Peyer's patch (tissue), 4 donors: ENCODE measurements around the gene CGNL1. TPM values are rescaled to one million over a fixed set of nuclear protein-coding genes. Genes with fewer than 3 reads are reported as not detected.

Experiments used
- DNase-seq, 3 donors: peaks; one replicate each; pipeline ENCODE4 v3.0.0-alpha.2; 2017 to 2019
- H3K27ac ChIP-seq, 4 donors: fragments of 200-600 bp; sonication (generic); one replicate each; pipeline ENCODE4 v1.5.1; 2016 to 2019
- H3K27me3 ChIP-seq, 2 donors: fragments of 200-600 bp; sonication (generic); one replicate each; pipeline ENCODE4 v1.5.1; 2019
- H3K36me3 ChIP-seq, 3 donors: fragments of 200-600 bp; sonication (generic); one replicate each; pipeline ENCODE4 v1.5.1; 2016 to 2019
- H3K4me1 ChIP-seq, 4 donors: fragments of 200-600 bp; sonication (generic); one replicate each; pipeline ENCODE4 v1.5.1; 2016 to 2019
- H3K4me3 ChIP-seq, 4 donors: fragments of 200-600 bp; sonication (generic); 1 replicate in 3 of 4; 2 replicates in 1 of 4; pipeline ENCODE4 v1.5.1; 2016 to 2019; ENCODE audit warnings: mild to moderate bottlenecking in 1 of 4
- H3K9me3 ChIP-seq, 4 donors: fragments of 200-600 bp; sonication (generic); one replicate each; pipeline ENCODE4 v1.5.1; 2016 to 2019; ENCODE audit warnings: mild to moderate bottlenecking in 1 of 4
- POLR2A ChIP-seq, 2 donors: fragments of 450-650 bp; IDR thresholded peaks; one replicate each; pipeline ENCODE4 v1.5.1; 2017; ENCODE audit warnings: antibody characterized with exemption in 2 of 2, mild to moderate bottlenecking in 2 of 2, moderate library complexity in 2 of 2
- small RNA-seq, 2 donors: library from RNA; depleted of rRNA; stranded (forward); fragments of <200 nt; gene quantifications; one replicate each; pipeline ENCODE3, GENCODE V24; 2016
- total RNA-seq, 4 donors: library from RNA; depleted of rRNA; stranded (reverse); fragments of >200 nt; gene quantifications; one replicate each; pipeline ENCODE4 v1.1.0, GENCODE V29; 2016
- TF ChIP-seq, protein P1 (sequence below), 6 experiments: fragments of 450-650 bp in 4 of 6; fragments of 200-600 bp in 2 of 6; sonication (generic) in 1 of 6; IDR thresholded peaks; one replicate each; pipeline ENCODE4 v1.5.1; 2017 to 2019; ENCODE audit warnings: antibody characterized with exemption in 6 of 6, mild to moderate bottlenecking in 3 of 6, moderate library complexity in 1 of 6

The CGNL1 gene
- total RNA-seq, 4 donors from 2014 or later = 1.2 to 9.9 (median 2.1) TPM

DNA sequence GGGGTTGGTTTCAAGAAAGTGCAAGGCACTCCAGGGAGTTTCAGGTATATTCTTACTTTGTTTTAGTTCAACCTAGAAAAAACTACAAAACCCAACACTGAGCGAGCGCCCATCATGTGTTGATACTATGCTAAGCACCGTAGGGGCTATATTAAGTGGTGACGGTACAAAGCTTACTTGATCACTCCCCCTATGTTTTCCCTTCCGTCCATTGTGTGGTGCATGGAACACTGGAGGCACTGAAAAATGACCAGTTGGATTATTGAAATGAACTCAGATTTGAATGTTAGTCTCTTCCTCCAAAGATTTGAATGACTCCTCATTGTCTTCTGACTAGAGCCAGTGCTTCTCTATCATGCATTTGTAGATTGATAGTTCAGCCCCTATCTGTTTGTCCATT is 222.0 kb downstream of the CGNL1 start:
- no peak for DNase-seq
- Histone ChIP-seq H3K4me1 (peaks cover 0 to 45% (median 0%) of the 10 kb centered on the region in 4 donors), H3K4me3 (no peak overlapping the region), H3K36me3 (no peaks in the 10 kb centered on the region), H3K27me3 (no peaks in the 10 kb centered on the region), H3K27ac (peak overlapping the region in 2 of 4 donors; percentile 62 to 87), H3K9me3 (no peaks in the 10 kb centered on the region)
- TF ChIP-seq, protein P1, sequence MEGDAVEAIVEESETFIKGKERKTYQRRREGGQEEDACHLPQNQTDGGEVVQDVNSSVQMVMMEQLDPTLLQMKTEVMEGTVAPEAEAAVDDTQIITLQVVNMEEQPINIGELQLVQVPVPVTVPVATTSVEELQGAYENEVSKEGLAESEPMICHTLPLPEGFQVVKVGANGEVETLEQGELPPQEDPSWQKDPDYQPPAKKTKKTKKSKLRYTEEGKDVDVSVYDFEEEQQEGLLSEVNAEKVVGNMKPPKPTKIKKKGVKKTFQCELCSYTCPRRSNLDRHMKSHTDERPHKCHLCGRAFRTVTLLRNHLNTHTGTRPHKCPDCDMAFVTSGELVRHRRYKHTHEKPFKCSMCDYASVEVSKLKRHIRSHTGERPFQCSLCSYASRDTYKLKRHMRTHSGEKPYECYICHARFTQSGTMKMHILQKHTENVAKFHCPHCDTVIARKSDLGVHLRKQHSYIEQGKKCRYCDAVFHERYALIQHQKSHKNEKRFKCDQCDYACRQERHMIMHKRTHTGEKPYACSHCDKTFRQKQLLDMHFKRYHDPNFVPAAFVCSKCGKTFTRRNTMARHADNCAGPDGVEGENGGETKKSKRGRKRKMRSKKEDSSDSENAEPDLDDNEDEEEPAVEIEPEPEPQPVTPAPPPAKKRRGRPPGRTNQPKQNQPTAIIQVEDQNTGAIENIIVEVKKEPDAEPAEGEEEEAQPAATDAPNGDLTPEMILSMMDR (IDR thresholded peaks at IDR 0.05) = no peak
- TF ChIP-seq POLR2A (IDR thresholded peaks at IDR 0.05) = no peak

DNA sequence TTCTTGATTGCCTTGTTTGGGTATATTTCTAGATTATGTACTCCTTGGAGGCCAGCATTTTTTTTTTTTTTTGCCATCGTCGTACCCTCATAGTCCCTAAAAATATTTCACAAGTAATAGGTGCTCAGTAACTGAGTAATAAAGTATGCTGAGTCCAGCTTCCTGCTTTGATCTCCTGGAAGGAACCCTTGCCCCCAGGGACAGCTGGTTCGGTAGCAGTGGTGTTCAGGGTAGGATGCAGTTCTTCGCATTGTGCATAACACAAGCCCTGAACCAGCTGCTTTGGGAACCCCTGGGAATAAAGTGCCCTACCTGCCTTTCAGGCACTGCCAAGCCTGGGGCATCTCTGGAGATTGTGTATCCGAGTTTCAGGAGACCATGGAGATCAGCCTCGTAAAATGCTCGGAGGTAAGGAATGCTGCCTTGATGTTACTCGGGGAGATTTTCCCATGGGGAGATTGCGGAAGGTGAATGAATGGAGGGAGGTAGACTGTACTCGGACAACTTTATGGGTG is 223.0 kb downstream of the CGNL1 start:
- Histone ChIP-seq H3K27me3 (no peaks in the 10 kb centered on the region), H3K27ac (peak overlapping the region in 3 of 4 donors; percentile 46 to 87 (median 62)), H3K4me1 (peaks cover 0 to 40% (median 0%) of the 10 kb centered on the region in 4 donors)

DNA sequence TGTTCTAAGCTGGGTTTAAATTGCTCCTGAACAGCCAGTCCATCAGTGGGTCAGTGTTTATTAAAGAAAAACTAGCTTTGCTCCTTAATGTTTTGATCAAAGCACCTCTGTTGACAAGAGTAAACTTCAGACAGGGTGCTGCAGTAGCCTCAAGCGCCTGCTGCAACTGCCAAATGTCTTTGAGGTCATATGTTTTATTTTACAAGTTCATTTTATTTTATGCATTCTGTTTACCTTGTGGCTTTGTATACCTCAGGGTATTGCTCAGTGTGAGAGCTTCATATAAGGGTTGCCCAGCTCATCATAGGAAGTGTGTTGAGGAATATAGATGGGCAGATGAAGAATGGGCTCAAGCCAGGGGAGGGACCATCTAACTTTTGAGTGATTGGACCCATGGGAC is 223.9 kb downstream of the CGNL1 start:
- TF ChIP-seq POLR2A (IDR thresholded peaks at IDR 0.05) = no peak
- TF ChIP-seq, protein P1 (IDR thresholded peaks at IDR 0.05) = no peak
- H3K4me3 ChIP-seq = peak overlapping the region in 2 of 4 donors; percentile 30 to 49
- peak overlapping the region in 2 of 4 donors; percentile 62 to 87 for H3K27ac ChIP-seq
- no peaks in the 10 kb centered on the region for H3K9me3 ChIP-seq
- H3K36me3 ChIP-seq = peaks cover 0 to 4% (median 0%) of the 10 kb centered on the region in 3 donors
- no peak for DNase-seq
- H3K27me3 ChIP-seq = no peaks in the 10 kb centered on the region
- H3K4me1 ChIP-seq = peaks cover 0 to 32% (median 0%) of the 10 kb centered on the region in 4 donors

More for the DNA sequence above, 223.0 kb downstream of the CGNL1 start:
- H3K36me3 ChIP-seq = no peaks in the 10 kb centered on the region
- DNase-seq = peak in 1 of 3 donors; percentile 78
- H3K4me3 ChIP-seq = peak overlapping the region in 2 of 4 donors; percentile 30 to 49
- TF ChIP-seq POLR2A (IDR thresholded peaks at IDR 0.05) = peak; percentile 22 to 38
- TF ChIP-seq, protein P1 (IDR thresholded peaks at IDR 0.05) = no peak
- no peaks in the 10 kb centered on the region for H3K9me3 ChIP-seq

Small RNA genes lying within 50 kb of the gene (small RNA-seq; reads per million reads assigned to genes)
- 0 reads per million in 2 donors for gene RNU6-844P

Other genes starting within 250 kb of the CGNL1 start
- gene MYZAP, start 215.4 kb downstream of the CGNL1 start, total RNA-seq = 10 to 100 TPM in 3 of 4 donors, 1 to 10 TPM in 1; 2.5 to 36.3 (median 17.4) TPM